Karpas-422 (cell line): ENCODE measurements around the gene PAFAH2. TPM values are rescaled to one million over a fixed set of nuclear protein-coding genes. Genes with fewer than 3 reads are reported as not detected.
"Not testable (repeated sequence)": the region's sequence is repeated elsewhere in the genome, so short reads cannot be mapped to it uniquely, and the experiment has no call there.

Experiments
- DNase-seq: peaks from one replicate; pipeline ENCODE4 v3.0.0-alpha.2; 2015
- H2AFZ ChIP-seq: fragments of 200-600 bp; sonication (generic); 2 replicates; pipeline ENCODE4 v1.6.1; 2014; ENCODE audit warnings: antibody characterized with exemption, low read length, mixed read lengths
- H3K27ac ChIP-seq: fragments of 200-600 bp; sonication (generic); 2 replicates; pipeline ENCODE4 v1.5.1; 2014; ENCODE audit warnings: mild to moderate bottlenecking, low read length, moderate library complexity
- H3K27me3 ChIP-seq: fragments of 200-600 bp; sonication (generic); 2 replicates; pipeline ENCODE4 v1.6.1; 2014; ENCODE audit warnings: low read length, mixed read lengths
- H3K36me3 ChIP-seq: fragments of 200-600 bp; sonication (generic); 2 replicates; pipeline ENCODE4 v1.6.1; 2014; ENCODE audit warnings: low read length, mixed read lengths; ENCODE audit not compliant: insufficient read depth
- H3K4me1 ChIP-seq: fragments of 200-600 bp; sonication (generic); 2 replicates; pipeline ENCODE4 v1.6.1; 2014; ENCODE audit warnings: mild to moderate bottlenecking, low read length, mixed read lengths
- H3K4me2 ChIP-seq: fragments of 200-600 bp; sonication (generic); 2 replicates; pipeline ENCODE4 v1.6.1; 2014; ENCODE audit warnings: low read length, low read depth, mild to moderate bottlenecking; ENCODE audit not compliant: poor library complexity, severe bottlenecking
- H3K4me3 ChIP-seq: fragments of 200-600 bp; sonication (generic); 2 replicates; pipeline ENCODE4 v1.5.1; 2014; ENCODE audit warnings: mild to moderate bottlenecking, antibody characterized with exemption, low read length, mixed read lengths
- H3K79me2 ChIP-seq: fragments of 200-600 bp; sonication (generic); 2 replicates; pipeline ENCODE4 v1.6.1; 2014; ENCODE audit warnings: mild to moderate bottlenecking, low read length, mixed read lengths
- H3K9ac ChIP-seq: fragments of 200-600 bp; sonication (generic); 2 replicates; pipeline ENCODE4 v1.6.0; 2014; ENCODE audit warnings: low read length
- H3K9me2 ChIP-seq: fragments of 200-600 bp; sonication (generic), shearing (Covaris generic); replicated peaks from 2 replicates; pipeline ENCODE4 v1.6.0; 2014; ENCODE audit warnings: mild to moderate bottlenecking, low read length, moderate library complexity; ENCODE audit not compliant: insufficient read depth
- H3K9me3 ChIP-seq: fragments of 300-700, 200-600 bp; sonication (generic); 2 replicates; pipeline ENCODE4 v1.6.1; 2014; ENCODE audit warnings: low read length, mixed read lengths
- H4K20me1 ChIP-seq: fragments of 200-600 bp; sonication (generic); 2 replicates; pipeline ENCODE4 v1.6.1; 2014; ENCODE audit warnings: mild to moderate bottlenecking, antibody characterized with exemption, low read length, low read depth; ENCODE audit not compliant: insufficient read depth
- total RNA-seq: library from RNA; depleted of rRNA; stranded (reverse); fragments of >200 nt; shearing (Covaris generic); gene quantifications from 2 replicates; pipeline ENCODE4 v1.2.3, GENCODE V29; 2014; ENCODE audit warnings: low replicate concordance

Gene PAFAH2
- total RNA-seq, 1 experiment from 2014 or later = 1.6 TPM

DNA sequence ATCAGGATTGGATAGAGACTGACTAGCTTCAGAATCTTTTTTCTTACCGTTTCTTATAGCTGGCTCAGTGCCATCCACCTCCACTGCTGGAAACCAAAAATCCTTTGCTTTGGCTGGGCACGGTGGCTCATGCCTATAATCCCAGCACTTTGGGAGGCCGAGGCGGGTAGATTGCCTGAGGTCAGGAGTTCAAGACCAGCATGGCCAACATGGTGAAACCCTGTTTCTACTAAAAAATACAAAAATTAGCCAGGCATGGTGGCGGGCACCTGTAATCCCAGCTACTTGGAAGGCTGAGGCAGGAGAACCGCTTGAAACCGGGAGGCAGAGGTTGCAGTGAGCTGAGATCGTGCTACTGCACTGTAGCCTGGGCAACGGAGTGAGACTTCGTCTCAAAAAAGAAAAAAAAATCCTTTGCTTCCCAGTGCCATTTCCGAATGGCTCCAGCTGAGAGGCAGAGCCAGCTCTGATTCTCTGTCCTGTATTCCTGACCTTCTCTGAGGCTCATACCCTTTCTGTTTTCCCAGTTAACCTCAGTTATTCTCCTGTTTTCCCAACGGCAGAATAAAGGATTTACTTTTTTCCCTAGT, 65.0 kb downstream of the PAFAH2 start:
- H3K4me2 ChIP-seq, H3K27me3 ChIP-seq, H3K9ac ChIP-seq, H3K4me1 ChIP-seq, H2AFZ ChIP-seq, H3K79me2 ChIP-seq, H3K27ac ChIP-seq, H4K20me1 ChIP-seq, H3K36me3 ChIP-seq, H3K9me3 ChIP-seq, H3K4me3 ChIP-seq, H3K9me2 ChIP-seq, DNase-seq: not testable (repeated sequence)

DNA sequence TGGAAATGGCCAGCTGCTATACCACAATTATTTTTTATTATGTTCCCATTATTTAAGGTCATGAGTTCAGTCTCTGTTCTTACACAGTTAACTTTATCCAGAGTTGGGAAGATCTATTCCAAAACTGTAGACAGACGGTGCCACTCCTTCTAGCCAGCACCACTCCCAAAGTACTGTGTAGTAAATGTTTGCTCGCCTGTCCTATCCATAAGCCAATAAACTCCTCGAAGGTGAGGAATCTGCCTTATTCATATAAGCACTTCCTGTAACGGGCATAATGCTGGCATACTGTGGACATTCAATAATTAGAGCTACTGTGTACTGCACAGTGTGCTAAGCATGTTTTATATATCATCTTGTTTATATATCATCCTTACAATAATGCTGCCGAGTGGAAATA, 65.5 kb downstream of the PAFAH2 start:
- Histone ChIP-seq H3K27me3 (no peaks in the 10 kb centered on the region), H3K9ac (no peak overlapping the region), H3K4me2 (no peak overlapping the region), H3K79me2 (no peaks in the 10 kb centered on the region), H3K27ac (no peak overlapping the region), H4K20me1 (no peaks in the 10 kb centered on the region), H3K9me2 (no peaks in the 10 kb centered on the region), H3K9me3 (no peaks in the 10 kb centered on the region), H2AFZ (no peak overlapping the region), H3K4me3 (no peak overlapping the region), H3K4me1 (peaks cover 4% of the 10 kb centered on the region; the same call in 1 of the 2 replicates), H3K36me3 (no peaks in the 10 kb centered on the region)
- no peak for DNase-seq

DNA sequence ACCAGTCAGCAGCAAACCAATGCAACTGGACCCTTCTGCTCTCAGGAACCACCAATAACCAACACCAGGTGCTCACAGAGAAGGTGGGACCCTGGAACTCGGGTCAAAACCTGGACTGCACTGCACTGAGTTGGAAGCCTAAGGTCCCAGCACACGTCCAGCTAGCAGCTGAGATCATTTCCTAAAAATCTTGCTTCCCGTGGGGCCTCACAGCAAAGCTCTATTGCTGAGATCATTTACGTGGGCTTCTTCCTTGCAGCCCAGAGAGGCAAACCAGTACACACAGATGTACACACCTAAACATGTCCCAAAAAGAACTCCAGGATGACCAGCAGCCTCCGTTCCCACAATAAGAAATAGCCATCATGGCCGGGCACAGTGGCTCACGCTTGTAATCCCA, 68.8 kb downstream of the PAFAH2 start:
- Histone ChIP-seq H3K4me3 (no peak overlapping the region), H4K20me1 (no peaks in the 10 kb centered on the region), H3K36me3 (no peaks in the 10 kb centered on the region), H3K9me2 (no peaks in the 10 kb centered on the region), H3K9ac (no peak overlapping the region), H3K79me2 (no peaks in the 10 kb centered on the region), H3K27me3 (no peaks in the 10 kb centered on the region), H3K4me2 (no peak overlapping the region), H3K9me3 (no peaks in the 10 kb centered on the region), H3K4me1 (peaks cover 4% of the 10 kb centered on the region; the same call in 1 of the 2 replicates), H3K27ac (no peak overlapping the region), H2AFZ (no peak overlapping the region)
- no peak for DNase-seq

DNA sequence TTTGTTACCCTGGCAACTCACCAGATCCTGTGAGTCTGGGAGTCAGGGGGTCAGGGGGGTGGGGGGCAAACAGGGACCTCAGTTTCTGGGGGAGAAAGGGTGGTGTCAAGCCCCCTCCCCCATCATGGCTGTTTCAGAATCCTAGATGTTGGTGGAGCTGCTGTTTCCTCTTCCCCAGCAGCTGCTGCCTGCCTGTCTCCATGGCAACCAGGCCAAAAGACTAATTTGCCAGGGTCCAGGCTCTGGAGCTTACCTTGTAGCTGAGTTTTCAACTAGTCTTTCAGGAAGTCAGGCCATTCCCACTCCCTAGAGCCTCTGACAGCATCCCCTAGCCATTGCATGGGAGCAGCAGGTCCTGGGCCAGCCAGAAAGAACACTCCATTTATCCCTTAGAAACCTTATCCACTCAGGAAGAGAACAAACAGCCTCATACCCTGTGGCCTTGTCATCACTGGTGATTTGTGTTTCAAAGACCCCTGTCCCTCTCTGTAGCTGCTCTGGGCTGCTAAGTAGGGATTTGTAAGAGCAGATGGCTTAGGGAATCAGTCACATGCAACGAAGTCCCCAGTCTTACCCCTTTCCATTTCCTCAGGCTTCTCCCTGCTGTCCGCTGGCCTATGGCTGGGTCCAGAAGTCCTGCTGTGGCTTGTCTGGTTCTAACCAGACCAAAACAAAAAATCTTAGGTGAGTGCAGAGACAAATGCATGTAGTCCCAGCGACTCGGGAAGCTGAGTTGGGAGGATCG, 70.2 kb downstream of the PAFAH2 start:
- H3K4me2 ChIP-seq = no peak overlapping the region
- peaks cover 4% of the 10 kb centered on the region; the same call in 1 of the 2 replicates for H3K4me1 ChIP-seq
- no peak overlapping the region for H3K4me3 ChIP-seq
- H3K27me3 ChIP-seq = no peaks in the 10 kb centered on the region
- no peaks in the 10 kb centered on the region for H4K20me1 ChIP-seq
- H2AFZ ChIP-seq = no peak overlapping the region
- H3K9me2 ChIP-seq = no peaks in the 10 kb centered on the region
- no peaks in the 10 kb centered on the region for H3K79me2 ChIP-seq
- no peaks in the 10 kb centered on the region for H3K9me3 ChIP-seq
- peak; percentile 47 for DNase-seq
- H3K27ac ChIP-seq = no peak overlapping the region
- no peak overlapping the region for H3K9ac ChIP-seq
- no peaks in the 10 kb centered on the region for H3K36me3 ChIP-seq

DNA sequence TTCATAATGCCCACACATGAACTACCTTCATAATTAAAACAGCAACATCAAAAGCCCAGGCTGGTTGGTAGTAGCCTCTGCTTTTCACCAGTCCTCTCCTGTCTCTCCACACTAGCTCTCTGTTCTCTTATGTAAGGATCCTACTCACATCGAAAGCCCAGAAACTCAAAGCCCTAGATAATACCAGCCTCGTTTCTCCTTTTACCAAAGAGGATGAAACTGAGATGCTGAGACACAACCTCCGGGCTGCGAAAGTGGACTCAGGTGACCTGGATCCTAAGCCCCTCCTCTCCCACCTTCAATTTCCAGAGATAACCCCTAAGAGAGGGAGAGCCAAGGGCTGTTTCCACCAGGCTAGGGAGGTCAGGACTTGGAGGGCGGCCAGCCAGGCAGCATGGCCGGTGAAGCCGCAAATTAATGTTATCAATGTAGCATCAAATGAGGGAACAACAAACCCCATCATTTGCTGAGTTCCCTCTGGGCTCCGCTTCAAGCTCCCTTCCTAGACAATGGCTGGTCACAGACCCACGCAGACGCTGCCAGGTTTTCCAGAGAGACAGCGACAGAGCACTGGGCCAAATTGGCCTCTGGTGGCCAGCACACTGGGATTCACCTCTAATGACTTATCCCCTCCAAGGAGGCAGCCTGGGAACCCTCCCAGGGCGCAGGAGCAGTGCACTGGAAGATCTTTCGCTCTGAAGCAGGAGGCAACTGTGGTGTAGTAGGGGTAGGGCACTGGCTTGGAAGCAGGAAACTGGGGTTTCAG, 70.9 kb downstream of the PAFAH2 start:
- no peak overlapping the region for H3K27ac ChIP-seq
- peaks cover 4% of the 10 kb centered on the region; the same call in 1 of the 2 replicates for H3K4me1 ChIP-seq
- H3K9me3 ChIP-seq = no peaks in the 10 kb centered on the region
- no peak overlapping the region for H3K4me2 ChIP-seq
- no peaks in the 10 kb centered on the region for H3K27me3 ChIP-seq
- no peaks in the 10 kb centered on the region for H4K20me1 ChIP-seq
- H3K9me2 ChIP-seq = no peaks in the 10 kb centered on the region
- H3K9ac ChIP-seq = no peak overlapping the region
- no peak overlapping the region for H3K4me3 ChIP-seq
- no peaks in the 10 kb centered on the region for H3K79me2 ChIP-seq
- no peaks in the 10 kb centered on the region for H3K36me3 ChIP-seq
- no peak for DNase-seq
- H2AFZ ChIP-seq = no peak overlapping the region

DNA sequence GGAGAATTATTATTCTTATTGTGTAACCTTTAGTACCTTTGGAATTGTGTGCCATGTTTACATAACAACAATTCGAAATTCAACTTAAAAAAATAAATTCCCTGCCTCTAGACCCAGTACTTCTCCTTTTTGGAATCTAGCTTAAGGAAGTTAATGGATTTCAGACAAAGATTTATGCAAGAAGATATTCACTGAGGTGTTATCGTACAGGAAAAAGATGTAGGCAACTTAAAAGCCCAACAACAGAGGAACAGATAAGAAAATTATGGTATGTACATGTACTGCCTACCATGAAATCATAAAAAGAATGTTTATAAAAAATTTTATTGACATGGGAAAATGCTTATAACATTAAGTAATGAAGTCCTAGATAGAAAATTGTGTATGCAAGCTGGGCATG, 73.4 kb downstream of the PAFAH2 start:
- no peak overlapping the region for H3K27ac ChIP-seq
- H3K4me2 ChIP-seq = no peak overlapping the region
- no peak overlapping the region for H3K9ac ChIP-seq
- no peaks in the 10 kb centered on the region for H3K79me2 ChIP-seq
- H2AFZ ChIP-seq = no peak overlapping the region
- no peak for DNase-seq
- H4K20me1 ChIP-seq = no peaks in the 10 kb centered on the region
- no peak overlapping the region for H3K4me3 ChIP-seq
- H3K36me3 ChIP-seq = no peaks in the 10 kb centered on the region
- no peaks in the 10 kb centered on the region for H3K9me2 ChIP-seq
- H3K9me3 ChIP-seq = no peaks in the 10 kb centered on the region
- no peaks in the 10 kb centered on the region for H3K27me3 ChIP-seq
- peaks cover 3% of the 10 kb centered on the region; the same call in 1 of the 2 replicates for H3K4me1 ChIP-seq

- no peak overlapping the region for H3K4me2 ChIP-seq
- H3K27ac ChIP-seq = no peak overlapping the region
- H2AFZ ChIP-seq = no peak overlapping the region
Observed at GRCh38 chr1:25922971-25923552, 74.8 kb downstream of the PAFAH2 start.

More at GRCh38 chr1:25922971-25923552, 74.8 kb downstream of the PAFAH2 start:
- Histone ChIP-seq H3K4me3 (no peak overlapping the region), H3K4me1 (peaks cover 3% of the 10 kb centered on the region; the same call in 1 of the 2 replicates), H3K9ac (no peak overlapping the region), H3K36me3 (no peaks in the 10 kb centered on the region), H3K27me3 (no peaks in the 10 kb centered on the region), H3K9me3 (no peaks in the 10 kb centered on the region), H4K20me1 (no peaks in the 10 kb centered on the region), H3K79me2 (no peaks in the 10 kb centered on the region), H3K9me2 (no peaks in the 10 kb centered on the region)
- DNase-seq = no peak
